Measurements from ENCODE around the gene TRPV4. TPM values are rescaled to one million over a fixed set of nuclear protein-coding genes. Genes with fewer than 3 reads are reported as not detected.

TRPV4 gene
- total RNA-seq (6.0 TPM), polyA plus RNA-seq (ENCODE audit: insufficient read depth, low read depth, low replicate concordance) (24.5 TPM)
- long read RNA-seq, donor 1, partial matches to known transcripts = 0 of 2 reads
- long read RNA-seq, donor 1, other reads (novel, unspliced or antisense) = 0 of 2 reads
- long read RNA-seq, donor 2, partial matches to known transcripts = 0 of 1 reads
- long read RNA-seq, donor 2, other reads (novel, unspliced or antisense) = 0 of 1 reads
- long read RNA-seq, donor 3, partial matches to known transcripts = 0 of 2 reads
- long read RNA-seq, donor 3, other reads (novel, unspliced or antisense) = 0 of 2 reads
- long read RNA-seq, donor 4, partial matches to known transcripts = 0 of 2 reads
- long read RNA-seq, donor 4, other reads (novel, unspliced or antisense) = 0 of 2 reads
- long read RNA-seq, donor 5 = 0 reads
- long read RNA-seq, donor 6 = 0 reads
- long read RNA-seq, donor 7, partial matches to known transcripts = 3 of 8 reads
- long read RNA-seq, donor 7, other reads (novel, unspliced or antisense) = 4 of 8 reads
- long read RNA-seq, donor 8, partial matches to known transcripts = 0 of 1 reads
- long read RNA-seq, donor 8, other reads (novel, unspliced or antisense) = 0 of 1 reads
- long read RNA-seq, donor 9, partial matches to known transcripts = 0 of 2 reads
- long read RNA-seq, donor 9, other reads (novel, unspliced or antisense) = 0 of 2 reads
- long read RNA-seq, donor 10 = 0 reads

GRCh38 chr12:109833307-109834189, at the start of gene TRPV4:
Gene TRPV4, minus strand, starts transcription at chr12:109833398. Its CDS starts 18,602 bp downstream, at chr12:109814796.
- peaks cover 0 to 18% (median 2%) of the 10 kb centered on the region in 3 donors for H3K4me1 ChIP-seq (ENCODE audit: control insufficient read depth in 2 of 3, insufficient read depth in 2 of 3, low read depth in 1 of 3, low read length in 3 of 3)
- H3K27ac ChIP-seq (ENCODE audit: low read depth in 2 of 2, low read length in 2 of 2) = peak within 1 kb of the TSS; percentile 71 to 93
- no peaks in the 10 kb centered on the region for H3K36me3 ChIP-seq (ENCODE audit: control insufficient read depth in 2 of 3, insufficient read depth in 3 of 3, low read length in 3 of 3)
- H3K4me3 ChIP-seq (ENCODE audit: low read length in 3 of 3) = peak within 1 kb of the TSS; percentile 36 to 79 (median 56)
- DNase-seq = peak in 4 of 5 donors; percentile 61 to 83 (median 74)
- no peak for TF ChIP-seq CTCF (IDR thresholded peaks at IDR 0.05; ENCODE audit: borderline replicate concordance, extremely low read depth, insufficient read depth)
- peak within 1 kb of the TSS in 1 of 3 donors; percentile 77 for H3K9ac ChIP-seq (ENCODE audit: low read length in 3 of 3)
- intact Hi-C loops (cut with DNase I) = no loop called here
- FAIRE-seq = no peak
- H3K9me3 ChIP-seq (ENCODE audit: control insufficient read depth in 2 of 3, insufficient read depth in 1 of 3, low read length in 3 of 3) = no peaks in the 10 kb centered on the region
- H3K27me3 ChIP-seq (ENCODE audit: control insufficient read depth, insufficient read depth, low read length) = no peaks in the 10 kb centered on the region

DNA sequence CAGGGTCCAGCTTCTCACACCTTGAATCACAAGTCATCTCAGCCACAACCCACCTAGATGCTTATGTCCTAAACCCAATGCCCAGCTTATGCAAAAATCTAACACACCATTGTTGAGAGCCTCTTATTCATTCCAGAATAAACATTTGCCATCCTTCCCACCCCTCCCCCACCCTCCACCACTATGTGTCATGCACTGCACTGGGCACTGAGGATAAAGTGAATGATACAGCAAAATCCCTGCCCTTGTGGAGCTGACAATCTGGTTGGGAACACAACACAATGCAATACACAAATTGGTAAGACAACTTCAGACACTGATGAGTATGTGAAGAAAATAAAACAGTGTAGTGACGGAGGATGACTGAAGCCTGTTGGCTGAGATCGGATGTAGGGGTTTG, 48.6 kb upstream of the TRPV4 start:
- intact Hi-C loops (cut with DNase I) = no loop called here
- Histone ChIP-seq H3K9ac (ENCODE audit: low read length in 3 of 3) (no peak overlapping the region), H3K27me3 (ENCODE audit: control insufficient read depth, insufficient read depth, low read length) (no peaks in the 10 kb centered on the region), H3K27ac (ENCODE audit: low read depth in 2 of 2, low read length in 2 of 2) (no peak overlapping the region), H3K4me3 (ENCODE audit: low read length in 3 of 3) (no peak overlapping the region), H3K9me3 (ENCODE audit: control insufficient read depth in 2 of 3, insufficient read depth in 1 of 3, low read length in 3 of 3) (no peaks in the 10 kb centered on the region), H3K36me3 (ENCODE audit: control insufficient read depth in 2 of 3, insufficient read depth in 3 of 3, low read length in 3 of 3) (no peaks in the 10 kb centered on the region), H3K4me1 (ENCODE audit: control insufficient read depth in 2 of 3, insufficient read depth in 2 of 3, low read depth in 1 of 3, low read length in 3 of 3) (peaks cover 0 to 16% (median 13%) of the 10 kb centered on the region in 3 donors)
- DNase-seq (no peak), FAIRE-seq (no peak)
- TF ChIP-seq CTCF (IDR thresholded peaks at IDR 0.05; ENCODE audit: borderline replicate concordance, extremely low read depth, insufficient read depth) = no peak

GRCh38 chr12:109880938-109881337, 47.7 kb upstream of the TRPV4 start:
- intact Hi-C loops (cut with DNase I) = no loop called here
- Histone ChIP-seq H3K27me3 (ENCODE audit: control insufficient read depth, insufficient read depth, low read length) (no peaks in the 10 kb centered on the region), H3K36me3 (ENCODE audit: control insufficient read depth in 2 of 3, insufficient read depth in 3 of 3, low read length in 3 of 3) (no peaks in the 10 kb centered on the region), H3K4me3 (ENCODE audit: low read length in 3 of 3) (peak overlapping the region; percentile 58 to 73 (median 72)), H3K9ac (ENCODE audit: low read length in 3 of 3) (peak overlapping the region; percentile 44 to 80 (median 76)), H3K27ac (ENCODE audit: low read depth in 2 of 2, low read length in 2 of 2) (no peak overlapping the region), H3K4me1 (ENCODE audit: control insufficient read depth in 2 of 3, insufficient read depth in 2 of 3, low read depth in 1 of 3, low read length in 3 of 3) (peaks cover 0 to 16% (median 13%) of the 10 kb centered on the region in 3 donors), H3K9me3 (ENCODE audit: control insufficient read depth in 2 of 3, insufficient read depth in 1 of 3, low read length in 3 of 3) (no peaks in the 10 kb centered on the region)
- no peak for TF ChIP-seq CTCF (IDR thresholded peaks at IDR 0.05; ENCODE audit: borderline replicate concordance, extremely low read depth, insufficient read depth)
- DNase-seq (peak in 2 of 5 donors; percentile 19 to 27), FAIRE-seq (no peak)

Measured in kidney (tissue), 22 donors.